HG02623 (cell line): ENCODE data around the gene PLEKHJ1.

Experiments
- ATAC-seq: cut with Tn5 transposase; IDR thresholded peaks from one replicate; pipeline ENCODE4 v1.9.1; 2021; ENCODE audit warnings: moderate library complexity; ENCODE audit not compliant: unreplicated experiment

The PLEKHJ1 gene

GRCh38 chr19:2224754-2225349, 11.3 kb downstream of the PLEKHJ1 start:
- no peak for ATAC-seq

DNA sequence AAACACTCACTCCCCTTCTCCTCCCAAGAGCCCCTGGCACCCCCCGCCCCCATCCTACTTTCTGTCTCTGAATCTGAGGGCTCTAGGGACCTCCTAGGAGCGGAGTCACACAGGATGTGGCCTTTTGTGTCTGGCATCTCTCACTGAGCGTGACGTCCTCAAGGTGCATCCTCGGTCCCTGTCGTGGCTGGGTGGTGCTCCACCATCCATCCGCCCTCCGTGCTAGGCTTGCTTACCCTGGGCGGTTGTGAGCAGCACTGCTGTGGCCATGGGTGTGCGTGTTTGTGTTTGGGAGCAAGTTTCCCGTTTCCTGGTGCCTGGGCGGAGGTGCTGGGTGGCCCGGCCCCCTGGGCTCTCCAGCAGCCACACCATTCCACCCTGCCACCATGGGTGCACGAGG, 12.2 kb downstream of the PLEKHJ1 start:
- no peak for ATAC-seq

- ATAC-seq: no peak
Measured at GRCh38 chr19:2223391-2223790, 12.7 kb downstream of the PLEKHJ1 start.

DNA sequence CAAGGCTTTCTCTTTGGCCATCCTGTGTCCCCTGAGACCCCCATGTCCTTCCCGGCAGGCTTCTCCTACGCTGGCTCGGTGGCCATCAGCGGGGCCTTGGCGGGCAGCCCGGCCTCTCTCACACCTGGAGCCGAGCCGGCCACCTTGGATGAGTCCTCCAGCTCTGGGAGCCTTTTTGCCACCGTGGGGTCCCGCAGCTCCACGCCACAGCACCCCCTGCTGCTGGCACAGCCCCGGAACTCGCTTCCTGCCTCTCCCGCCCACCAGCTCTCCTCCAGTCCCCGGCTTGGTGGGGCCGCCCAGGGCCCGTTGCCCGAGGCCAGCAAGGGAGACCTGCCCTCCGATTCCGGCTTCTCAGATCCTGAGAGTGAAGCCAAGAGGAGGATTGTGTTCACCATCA, 14.2 kb downstream of the PLEKHJ1 start:
- no peak for ATAC-seq

DNA sequence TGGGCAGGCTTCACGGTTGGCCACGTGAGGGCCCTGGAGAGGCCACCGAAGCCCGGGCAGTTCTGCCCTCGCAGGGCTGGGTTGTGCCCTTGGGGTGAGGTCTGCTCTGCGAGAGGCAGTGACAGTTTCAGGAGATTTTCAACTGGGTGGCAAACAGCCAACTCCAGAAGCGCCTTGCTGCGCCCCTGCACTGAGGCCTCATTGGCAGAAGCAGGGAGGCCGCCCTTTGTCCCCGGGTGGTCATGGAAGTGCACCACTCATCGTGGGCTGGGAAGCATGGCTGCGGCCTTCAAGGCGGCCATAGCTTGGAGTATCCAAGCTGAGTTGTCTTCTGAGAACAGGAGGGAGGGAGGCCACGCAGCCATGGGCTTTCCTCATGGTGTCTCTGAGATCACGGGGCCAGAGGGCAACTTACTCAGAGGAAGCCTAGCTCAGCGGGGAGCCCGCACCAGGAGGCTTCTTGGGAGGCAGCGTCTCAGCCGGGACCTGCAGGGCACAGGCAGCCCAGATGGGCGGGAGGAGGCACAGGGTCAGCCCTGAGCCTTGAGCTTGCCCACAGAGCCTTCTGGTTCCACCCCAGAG, 14.8 kb downstream of the PLEKHJ1 start:
- ATAC-seq: no peak

DNA sequence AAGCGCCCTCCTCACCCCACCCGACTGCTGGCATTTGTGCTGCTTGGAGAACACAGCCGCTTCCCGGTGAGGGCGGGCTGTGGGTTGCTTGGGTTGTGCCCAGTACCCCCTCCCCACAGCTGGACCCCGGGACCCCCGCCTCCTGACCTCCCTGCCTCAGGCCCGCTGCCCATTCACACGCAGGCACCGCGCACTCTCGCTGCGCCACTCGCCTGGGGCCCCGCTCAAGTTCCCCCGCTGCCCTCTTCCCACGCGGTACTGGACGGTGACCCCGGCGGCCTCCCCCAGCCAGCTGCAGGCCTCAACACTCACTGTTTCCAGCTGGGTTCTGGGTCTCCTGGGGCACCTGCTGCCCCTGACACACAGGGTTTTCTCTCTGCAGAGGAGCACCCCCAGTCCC, 16.4 kb downstream of the PLEKHJ1 start:
- ATAC-seq: no peak

DNA sequence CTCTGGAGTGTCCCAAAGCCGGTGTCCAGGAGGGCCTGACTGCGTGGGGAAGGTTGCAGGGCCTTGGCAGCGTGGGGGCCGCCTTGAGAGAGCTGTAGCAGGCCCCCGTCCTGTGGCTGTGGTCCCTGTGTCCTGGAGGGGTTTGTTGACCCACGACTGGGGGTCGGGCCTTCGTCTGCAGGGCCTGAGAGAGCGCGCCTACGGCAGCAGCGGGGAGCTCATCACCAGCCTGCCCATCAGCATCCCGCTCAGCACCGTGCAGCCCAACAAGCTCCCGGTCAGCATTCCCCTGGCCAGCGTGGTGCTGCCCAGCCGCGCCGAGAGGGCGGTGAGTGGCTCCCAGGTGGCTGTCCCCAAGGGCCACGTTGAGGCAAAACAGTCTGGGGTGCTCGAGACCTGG, 18.5 kb downstream of the PLEKHJ1 start:
- no peak for ATAC-seq

DNA sequence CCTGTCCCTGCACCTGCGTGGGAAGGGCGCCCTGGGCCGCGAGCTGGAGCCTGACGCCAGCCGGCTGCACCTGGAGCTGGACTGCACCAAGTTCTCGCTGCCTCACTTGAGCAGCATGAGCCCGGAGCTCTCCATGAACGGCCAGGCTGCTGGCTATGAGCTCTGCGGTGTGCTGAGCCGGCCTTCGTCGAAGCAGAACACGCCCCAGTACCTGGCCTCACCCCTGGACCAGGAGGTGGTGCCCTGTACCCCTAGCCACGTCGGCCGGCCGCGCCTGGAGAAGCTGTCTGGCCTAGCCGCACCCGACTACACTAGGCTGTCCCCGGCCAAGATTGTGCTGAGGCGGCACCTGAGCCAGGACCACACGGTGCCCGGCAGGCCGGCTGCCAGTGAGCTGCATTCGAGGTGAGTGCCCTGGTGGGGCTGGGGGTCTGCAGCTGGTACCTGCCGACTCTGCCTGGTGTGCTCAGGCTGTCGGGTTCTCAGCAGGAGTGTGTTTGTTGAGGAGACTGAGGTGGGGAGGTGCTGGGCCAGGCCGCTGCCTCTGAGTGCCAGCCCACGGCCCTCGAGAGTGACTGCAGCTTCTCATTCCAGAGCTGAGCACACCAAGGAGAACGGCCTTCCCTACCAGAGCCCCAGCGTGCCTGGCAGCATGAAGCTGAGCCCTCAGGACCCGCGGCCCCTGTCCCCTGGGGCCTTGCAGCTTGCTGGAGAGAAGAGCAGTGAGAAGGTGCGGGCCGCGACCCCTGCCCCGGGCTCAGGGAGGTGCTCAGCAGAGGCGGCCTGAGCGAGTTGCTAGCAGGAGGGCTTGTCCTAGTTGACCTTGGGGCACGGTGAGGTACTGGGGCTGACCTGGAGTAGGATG, 19.5 kb downstream of the PLEKHJ1 start:
- ATAC-seq: no peak

- ATAC-seq: no peak
Measured at GRCh38 chr19:2215281-2215751, 20.8 kb downstream of the PLEKHJ1 start.

GRCh38 chr19:2214251-2214650, 21.9 kb downstream of the PLEKHJ1 start:
- ATAC-seq: no peak

DNA sequence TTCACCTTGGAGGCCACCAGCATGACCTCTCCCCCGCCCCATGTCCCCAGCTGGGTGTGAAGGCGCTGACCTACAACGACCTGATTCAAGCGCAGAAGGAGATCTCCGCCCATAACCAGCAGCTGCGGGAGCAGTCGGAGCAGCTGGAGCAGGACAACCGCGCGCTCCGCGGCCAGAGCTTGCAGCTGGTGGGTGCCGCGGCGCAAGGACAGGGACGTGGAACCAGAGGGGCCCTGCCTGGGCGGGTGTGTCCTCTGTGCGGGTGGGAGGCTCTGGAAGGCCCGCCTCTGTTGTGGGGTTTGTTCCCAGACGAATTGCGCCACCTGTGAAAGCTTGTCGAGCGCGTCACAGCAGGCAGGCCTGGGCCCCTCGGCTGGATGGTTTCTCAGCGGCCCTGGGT, 22.3 kb downstream of the PLEKHJ1 start:
- no peak for ATAC-seq

DNA sequence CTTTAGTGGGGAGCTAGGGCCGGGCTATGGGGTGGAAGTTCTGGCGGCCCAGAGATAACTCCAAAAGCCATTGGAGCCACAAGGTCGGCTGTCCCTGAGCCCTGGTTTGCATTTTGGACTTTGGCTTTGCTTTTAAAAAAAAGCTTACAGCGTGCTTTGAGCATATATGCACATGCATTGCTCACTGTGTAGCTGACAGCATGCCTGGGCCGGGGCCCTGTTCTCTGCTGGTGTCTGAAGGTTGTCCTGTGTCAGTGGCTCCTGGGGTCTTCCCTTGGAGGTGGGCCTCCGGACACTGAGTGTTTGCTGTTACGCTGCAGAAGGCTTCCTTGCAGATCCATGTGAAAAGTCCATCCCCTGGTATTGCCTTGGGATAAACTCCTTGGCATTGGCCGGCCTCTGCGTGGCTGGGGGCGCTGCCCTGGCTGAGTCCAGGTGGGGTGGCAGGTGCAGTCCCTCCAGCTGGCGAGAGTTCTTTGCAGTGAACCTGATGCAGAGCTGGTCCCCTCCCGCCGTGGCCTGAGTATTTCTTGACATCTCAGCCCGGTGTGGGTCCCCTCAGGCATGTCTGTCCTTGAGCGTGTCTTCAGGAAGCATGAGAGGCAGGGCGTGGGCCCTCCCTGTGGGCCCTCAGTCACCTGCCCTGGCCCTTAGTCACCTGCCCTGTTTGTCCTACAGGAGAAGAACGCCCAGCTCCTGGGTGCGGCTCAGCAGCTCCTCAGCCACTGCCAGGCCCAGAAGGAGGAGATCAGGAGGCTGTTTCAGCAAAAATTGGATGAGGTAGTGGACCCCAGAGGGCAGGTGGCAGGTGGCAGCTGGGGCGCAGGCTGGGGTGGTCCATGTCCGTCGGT, 23.0 kb downstream of the PLEKHJ1 start:
- no peak for ATAC-seq

- ATAC-seq: no peak
Measured at GRCh38 chr19:2210987-2211740, 25.0 kb downstream of the PLEKHJ1 start.

DNA sequence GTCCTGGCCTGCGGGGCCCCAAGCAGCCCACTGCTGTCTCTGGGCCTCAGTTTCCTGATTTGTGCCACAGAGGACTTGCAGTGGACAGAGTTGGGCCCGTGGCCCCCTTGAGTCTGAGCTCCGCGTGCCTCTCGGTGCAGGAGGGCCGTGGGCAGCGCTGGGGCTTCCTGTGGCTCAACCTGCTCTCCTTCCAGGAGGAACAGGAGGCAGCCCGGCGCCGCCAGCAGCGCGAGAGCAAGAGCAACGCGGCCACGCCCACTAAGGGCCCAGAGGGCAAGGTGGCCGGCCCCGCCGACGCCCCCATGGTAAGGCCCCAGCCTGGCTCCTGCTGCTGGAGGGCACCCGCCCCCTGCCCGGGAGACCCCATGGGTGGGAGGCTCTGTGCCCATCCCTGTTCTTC, 25.9 kb downstream of the PLEKHJ1 start:
- no peak for ATAC-seq

GRCh38 chr19:2209408-2209807, 26.7 kb downstream of the PLEKHJ1 start:
- ATAC-seq: no peak

DNA sequence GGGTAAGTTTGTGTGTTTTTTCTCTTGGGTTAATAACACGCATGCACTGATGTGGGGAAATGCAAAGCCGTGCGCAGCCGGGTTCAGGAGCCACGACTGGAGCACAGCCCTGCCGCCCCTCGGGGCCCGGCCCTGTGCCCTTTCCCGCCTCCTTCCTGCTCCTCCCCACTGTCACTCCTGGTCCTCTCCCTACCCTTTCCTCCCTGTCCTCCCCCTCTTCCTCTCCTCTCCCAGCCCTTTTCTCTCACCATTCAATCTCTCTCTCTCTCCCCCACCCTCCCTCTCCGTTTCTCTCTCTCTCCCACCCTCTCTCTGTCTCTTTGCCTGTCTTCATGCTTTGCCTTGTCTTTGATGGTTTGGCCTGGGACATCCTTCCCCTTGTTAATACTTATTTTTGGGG, 27.2 kb downstream of the PLEKHJ1 start:
- ATAC-seq: no peak

DNA sequence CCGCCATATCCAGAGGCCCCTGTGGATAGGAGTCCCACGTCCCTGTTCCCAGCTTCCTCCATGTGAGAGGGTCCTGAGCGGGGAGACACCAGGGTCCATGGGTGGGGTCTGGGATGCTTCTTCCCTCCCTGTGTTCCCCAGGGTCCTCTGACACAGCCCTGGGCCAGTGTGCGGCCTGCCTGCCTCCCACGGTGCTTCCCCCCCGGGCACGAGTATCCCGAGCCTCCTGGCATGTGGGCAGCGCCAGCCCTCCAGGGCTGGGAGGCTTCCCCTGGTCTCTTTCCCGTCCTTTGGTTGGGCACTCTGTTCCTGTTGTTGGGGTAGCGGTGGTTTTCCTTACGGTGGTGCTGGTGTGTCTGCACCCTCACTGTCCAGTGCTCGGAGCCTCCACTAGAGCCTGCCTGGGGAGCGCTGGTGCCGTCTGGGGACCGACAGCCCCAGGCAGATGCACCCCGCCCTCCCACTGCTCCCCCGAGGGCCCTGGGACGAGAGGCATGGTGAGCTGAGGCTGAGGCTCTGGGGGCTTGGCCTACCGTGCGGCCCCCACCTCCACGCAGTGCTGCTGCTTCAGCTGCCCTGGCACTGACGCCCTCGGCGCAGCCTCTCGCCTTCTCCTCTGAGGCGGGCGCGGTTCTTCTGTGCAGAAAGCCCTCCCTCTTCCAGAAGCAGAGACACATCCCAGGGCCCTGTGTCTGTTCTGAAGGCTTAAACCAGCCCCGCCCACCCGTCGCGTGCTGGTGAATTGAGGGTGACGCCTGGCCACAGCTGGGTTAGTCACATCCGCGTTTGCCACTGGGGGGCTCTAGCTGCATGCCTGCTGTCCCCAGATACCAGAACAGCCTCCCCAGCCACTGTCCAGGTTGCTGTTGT, 27.9 kb downstream of the PLEKHJ1 start:
- ATAC-seq: no peak

- ATAC-seq: no peak
Measured at GRCh38 chr19:2207008-2207407, 29.1 kb downstream of the PLEKHJ1 start.

DNA sequence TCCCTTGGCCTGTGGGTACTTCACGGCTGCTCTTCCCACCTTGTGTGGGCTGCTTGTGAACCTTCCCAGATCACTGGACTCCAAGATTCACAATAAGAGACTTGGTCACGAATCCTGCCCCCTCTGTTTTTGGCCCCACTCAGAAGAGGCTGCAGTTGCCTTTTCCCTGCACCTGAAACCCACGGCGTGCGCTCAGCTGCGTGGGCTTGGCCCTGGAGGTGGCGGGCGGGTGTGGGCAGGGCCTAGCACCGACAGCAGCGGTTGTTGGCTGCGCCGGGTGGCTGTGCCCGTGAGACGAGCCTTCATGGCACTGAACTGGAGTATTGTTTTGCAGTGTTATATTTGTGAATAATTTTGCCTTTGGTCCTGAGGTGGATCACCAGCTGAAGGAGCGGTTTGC, 33.8 kb downstream of the PLEKHJ1 start:
- no peak for ATAC-seq
